ENCODE measurements around the gene VEGFB. TPM values are rescaled to one million over a fixed set of nuclear protein-coding genes. Genes with fewer than 3 reads are reported as not detected.

VEGFB gene
- total RNA-seq, 2 donors from 2014 or later, result 276 to 310 TPM

- DNase-seq (no peak), ATAC-seq (no peak)
- intact Hi-C loops (cut with DNase I), result loop anchor here in 1 of 2 donors (10.0 kb wide), 1 partner anchor 96 kb away; the partner anchor contains the start of genes CATSPERZ and ESRRA
Observed at GRCh38 chr11:64208796-64209562, 25.4 kb upstream of the VEGFB start.

- intact Hi-C loops (cut with DNase I), result loop anchor here in 1 of 2 donors (10.0 kb wide), 1 partner anchor 95 kb away; the partner anchor contains the start of genes CATSPERZ and ESRRA
- DNase-seq (no peak), ATAC-seq (no peak)
Observed at GRCh38 chr11:64209563-64209843, 24.9 kb upstream of the VEGFB start.

- no peak for ATAC-seq
- intact Hi-C loops (cut with DNase I), result no loop called here
- DNase-seq, result no peak
Observed at GRCh38 chr11:64210301-64211020, 23.9 kb upstream of the VEGFB start.

GRCh38 chr11:64211181-64211872 lies 23.1 kb upstream of the VEGFB start:
- intact Hi-C loops (cut with DNase I), result no loop called here
- ATAC-seq (no peak), DNase-seq (no peak)

- intact Hi-C loops (cut with DNase I), result no loop called here
- ATAC-seq (no peak), DNase-seq (no peak)
Observed at GRCh38 chr11:64216879-64217278, 17.5 kb upstream of the VEGFB start.

GRCh38 chr11:64218628-64219353 lies 15.6 kb upstream of the VEGFB start:
- ATAC-seq, result no peak
- intact Hi-C loops (cut with DNase I), result no loop called here
- no peak for DNase-seq

- intact Hi-C loops (cut with DNase I), result no loop called here
- ATAC-seq (no peak), DNase-seq (no peak)
Observed at GRCh38 chr11:64219354-64219684, 15.1 kb upstream of the VEGFB start.

- DNase-seq (no peak), ATAC-seq (no peak)
- intact Hi-C loops (cut with DNase I), result no loop called here
Observed at GRCh38 chr11:64219755-64220154, 14.6 kb upstream of the VEGFB start.

- DNase-seq, result no peak
- ATAC-seq, result no peak
- intact Hi-C loops (cut with DNase I), result no loop called here
Observed at GRCh38 chr11:64220271-64220670, 14.1 kb upstream of the VEGFB start.

GRCh38 chr11:64220798-64221197 lies 13.6 kb upstream of the VEGFB start:
- ATAC-seq (no peak), DNase-seq (peak; percentile 22)
- intact Hi-C loops (cut with DNase I), result no loop called here

GRCh38 chr11:64222651-64223000 lies 11.8 kb upstream of the VEGFB start:
- DNase-seq (no peak), ATAC-seq (no peak)
- intact Hi-C loops (cut with DNase I), result no loop called here

GRCh38 chr11:64223001-64223651 lies 11.3 kb upstream of the VEGFB start:
- DNase-seq (no peak), ATAC-seq (no peak)
- intact Hi-C loops (cut with DNase I), result no loop called here

GRCh38 chr11:64224151-64224890 lies 10.1 kb upstream of the VEGFB start:
- intact Hi-C loops (cut with DNase I), result no loop called here
- ATAC-seq (no peak), DNase-seq (no peak)

- ATAC-seq (peak in 1 of 2 donors; percentile 0), DNase-seq (no peak)
- intact Hi-C loops (cut with DNase I), result no loop called here
Observed at GRCh38 chr11:64224891-64225607, 9.3 kb upstream of the VEGFB start.

- ATAC-seq (peak; percentile 83 to 86), DNase-seq (peak; percentile 92)
- intact Hi-C loops (cut with DNase I), result no loop called here
Observed at GRCh38 chr11:64225608-64226506, 8.5 kb upstream of the VEGFB start, which contains the start of the genes NUDT22 and TRPT1. NUDT22 (plus strand) TSS chr11:64226274; CDS start chr11:64226653, 379 bp downstream. TRPT1 (minus strand) TSS chr11:64226186; CDS start chr11:64225860, 326 bp downstream.

- peak; percentile 28 to 39 for ATAC-seq
Observed at GRCh38 chr11:64226507-64227051, 7.8 kb upstream of the VEGFB start.

More at GRCh38 chr11:64226507-64227051, 7.8 kb upstream of the VEGFB start:
- DNase-seq, result peak; percentile 70
- intact Hi-C loops (cut with DNase I), result no loop called here
